T-helper 9 cell (primary cell): Measurements from ENCODE around the gene RTN3.

ENCODE experiments used
- DNase-seq: peaks from one replicate; pipeline ENCODE4 v3.0.0-alpha.2; 2020

The RTN3 gene

GRCh38 chr11:63738720-63739360, 57.5 kb downstream of the RTN3 start:
- DNase-seq, result peak; percentile 64

GRCh38 chr11:63745304-63746170, 64.2 kb downstream of the RTN3 start:
- no peak for DNase-seq

DNA sequence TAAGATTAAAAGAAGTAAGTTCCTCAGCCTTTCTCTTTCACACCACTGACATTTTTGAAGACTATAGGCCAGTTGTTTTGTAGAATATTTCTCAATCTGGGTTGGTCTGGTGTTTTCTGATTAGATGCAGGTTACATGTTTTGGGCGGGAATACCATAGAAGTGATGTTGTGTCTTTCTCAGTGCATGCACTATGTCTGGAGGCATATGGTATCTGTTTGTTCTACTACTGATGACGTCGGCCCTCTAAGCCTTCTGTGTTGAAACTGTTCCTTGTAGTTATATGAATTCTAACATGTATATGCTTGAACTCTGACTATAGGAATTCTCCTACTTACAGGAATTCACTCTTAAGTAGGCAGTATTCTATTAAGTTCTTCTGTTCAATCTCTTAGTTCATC, 65.7 kb downstream of the RTN3 start:
- no peak for DNase-seq

DNA sequence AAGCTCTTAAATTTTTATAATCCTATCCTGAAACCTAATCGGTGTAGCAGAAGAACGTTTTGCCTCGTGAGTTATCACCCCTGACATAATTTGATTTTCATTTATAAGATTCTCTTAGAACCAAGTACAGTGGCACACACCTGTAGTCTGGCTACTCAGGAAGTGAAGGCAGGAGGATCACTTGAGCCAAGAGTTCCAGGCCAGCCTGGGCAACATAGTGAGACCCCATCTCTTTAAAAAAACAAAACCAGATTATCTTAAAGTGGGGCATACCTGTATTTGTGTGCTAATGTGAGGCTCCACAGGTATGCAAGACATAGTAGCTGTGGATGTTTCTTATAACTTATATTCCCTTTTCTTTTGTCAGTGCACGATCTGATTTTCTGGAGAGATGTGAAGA, 68.3 kb downstream of the RTN3 start:
- no peak for DNase-seq

DNA sequence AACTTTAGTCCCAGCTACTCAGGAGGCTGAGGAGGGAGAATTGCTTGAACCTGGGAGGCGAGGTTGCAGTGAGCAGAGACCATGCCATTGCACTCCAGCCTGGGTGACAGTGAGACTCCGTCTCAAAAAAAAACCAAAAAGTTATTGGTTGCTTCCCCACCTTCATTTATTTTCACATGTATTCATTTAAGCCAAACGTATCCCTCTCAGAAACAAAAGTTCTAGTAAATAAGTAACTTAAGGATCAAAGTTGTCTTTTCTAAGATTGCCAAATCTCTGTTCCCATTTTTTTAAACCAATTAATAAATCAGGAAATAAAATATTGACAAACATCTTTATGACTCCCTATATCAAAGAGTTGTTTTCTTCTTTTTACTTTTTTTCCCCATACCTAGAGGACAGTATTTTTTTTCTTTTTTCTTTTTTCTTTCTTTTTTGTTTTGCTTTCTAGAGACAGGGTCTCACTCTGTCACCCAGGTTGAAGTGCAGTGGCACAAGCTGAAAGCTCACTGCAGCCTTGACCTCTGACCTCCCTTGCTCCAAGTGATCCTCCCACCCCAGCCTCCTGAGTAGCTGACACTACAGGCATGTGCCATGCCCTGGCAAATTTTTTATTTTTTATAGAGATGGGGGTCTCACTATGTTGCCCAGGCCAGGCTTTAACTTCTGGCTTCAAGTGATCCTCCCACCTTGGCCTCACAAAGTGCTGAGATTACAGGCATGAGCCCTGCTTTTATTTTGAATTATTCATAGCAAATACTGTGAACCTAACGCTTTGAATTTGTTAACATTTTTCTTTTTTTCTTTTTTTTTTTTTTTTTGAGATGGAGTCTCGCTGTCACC, 75.8 kb downstream of the RTN3 start:
- DNase-seq, result no peak

DNA sequence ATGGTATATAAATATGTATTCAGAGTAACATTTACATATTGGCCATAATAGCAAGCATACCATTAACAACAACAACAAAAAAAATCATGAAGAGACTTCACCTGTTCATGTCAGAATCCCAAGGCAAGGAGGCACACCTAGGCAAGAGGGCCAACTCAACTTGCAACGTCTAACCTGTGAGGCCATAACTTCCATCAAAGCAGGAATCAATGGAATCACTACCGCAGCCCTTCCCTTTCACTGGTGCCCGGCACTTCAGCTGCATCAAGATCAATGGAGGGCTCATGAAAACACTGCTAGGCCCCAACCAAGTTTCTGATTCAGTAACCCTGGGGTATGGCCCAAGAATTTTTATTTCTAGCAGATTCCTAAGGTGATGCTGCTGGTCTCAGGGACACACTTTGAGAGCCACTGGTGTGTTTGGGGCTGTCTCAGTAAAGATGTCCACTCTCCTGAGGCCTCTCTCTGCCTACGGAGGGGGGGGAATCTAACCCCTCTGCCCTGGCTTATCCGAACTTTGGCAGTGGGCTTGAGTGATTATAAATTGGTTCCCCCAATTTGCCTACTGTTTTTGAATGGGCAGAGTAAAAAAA, 79.3 kb downstream of the RTN3 start:
- no peak for DNase-seq

DNA sequence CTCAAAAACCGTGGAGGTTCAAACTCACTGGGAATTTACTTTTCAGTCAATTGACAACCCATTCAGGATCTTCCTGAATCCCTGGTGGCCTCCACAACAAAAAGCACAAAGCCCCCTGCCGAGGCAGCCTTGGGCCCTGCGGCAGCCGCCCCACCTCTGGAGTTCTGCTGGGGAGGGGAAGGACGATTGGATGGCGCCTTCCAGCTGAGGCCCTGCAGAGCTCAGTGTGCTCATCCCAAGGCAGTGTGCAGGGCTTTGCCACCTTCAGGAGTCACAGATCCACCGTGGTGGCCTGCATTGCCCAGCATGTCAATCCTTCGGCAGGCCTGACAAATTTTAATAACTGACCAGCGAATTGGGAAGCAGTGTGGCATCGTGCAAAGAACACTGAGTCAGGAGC, 79.9 kb downstream of the RTN3 start:
- DNase-seq, result no peak

- DNase-seq, result no peak
Observed at GRCh38 chr11:63761931-63762653, 80.8 kb downstream of the RTN3 start.

GRCh38 chr11:63762654-63763495, 81.6 kb downstream of the RTN3 start:
- no peak for DNase-seq

- no peak for DNase-seq
Observed at GRCh38 chr11:63763496-63764339, 82.4 kb downstream of the RTN3 start.

GRCh38 chr11:63764340-63764678, 83.0 kb downstream of the RTN3 start:
- DNase-seq, result no peak

GRCh38 chr11:63764679-63765647, 83.7 kb downstream of the RTN3 start:
- no peak for DNase-seq

DNA sequence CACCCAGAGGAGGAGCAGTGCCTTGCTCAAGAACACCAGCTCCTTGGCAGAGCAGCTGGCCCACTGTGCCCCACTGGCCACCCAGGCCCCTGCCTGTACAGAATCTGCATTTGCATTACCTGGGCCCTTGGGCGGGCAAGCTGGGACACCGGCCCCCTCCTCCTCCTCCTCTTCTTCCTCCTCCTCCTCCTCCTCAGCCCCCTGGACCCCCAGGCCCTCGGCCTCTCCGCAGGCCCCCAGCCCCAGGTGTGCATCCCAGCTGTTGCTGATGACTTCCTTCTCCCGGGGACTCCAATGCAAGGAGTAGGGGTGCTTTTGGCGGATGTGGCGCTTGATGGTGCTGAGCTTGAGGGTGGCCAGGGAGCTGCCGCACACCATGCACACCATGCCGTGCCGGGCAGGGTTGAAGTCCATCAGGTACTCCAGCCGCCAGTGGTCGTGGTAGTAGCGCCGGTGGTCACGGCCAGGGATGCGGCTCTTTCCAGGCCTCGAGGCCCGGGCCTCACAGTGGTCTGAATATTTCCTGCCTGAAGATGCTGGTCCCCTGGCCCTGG, 84.5 kb downstream of the RTN3 start:
- no peak for DNase-seq

- DNase-seq, result no peak
Observed at GRCh38 chr11:63766531-63767235, 85.4 kb downstream of the RTN3 start.

DNA sequence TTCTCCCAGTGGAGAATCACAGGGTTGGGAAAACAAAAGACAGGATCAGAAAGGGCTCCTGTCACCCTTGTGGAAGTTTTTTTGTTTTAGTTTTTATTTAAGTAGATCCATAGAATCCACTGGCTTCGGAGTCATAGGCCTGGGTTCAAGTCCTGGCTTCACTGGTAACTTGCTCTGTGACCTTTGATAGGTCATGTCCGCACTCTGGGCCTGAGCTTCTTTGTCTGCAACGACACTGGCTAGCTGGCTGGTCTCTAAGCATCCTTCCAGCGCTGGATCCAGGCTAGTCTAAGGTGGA, 85.9 kb downstream of the RTN3 start:
- DNase-seq, result no peak

DNA sequence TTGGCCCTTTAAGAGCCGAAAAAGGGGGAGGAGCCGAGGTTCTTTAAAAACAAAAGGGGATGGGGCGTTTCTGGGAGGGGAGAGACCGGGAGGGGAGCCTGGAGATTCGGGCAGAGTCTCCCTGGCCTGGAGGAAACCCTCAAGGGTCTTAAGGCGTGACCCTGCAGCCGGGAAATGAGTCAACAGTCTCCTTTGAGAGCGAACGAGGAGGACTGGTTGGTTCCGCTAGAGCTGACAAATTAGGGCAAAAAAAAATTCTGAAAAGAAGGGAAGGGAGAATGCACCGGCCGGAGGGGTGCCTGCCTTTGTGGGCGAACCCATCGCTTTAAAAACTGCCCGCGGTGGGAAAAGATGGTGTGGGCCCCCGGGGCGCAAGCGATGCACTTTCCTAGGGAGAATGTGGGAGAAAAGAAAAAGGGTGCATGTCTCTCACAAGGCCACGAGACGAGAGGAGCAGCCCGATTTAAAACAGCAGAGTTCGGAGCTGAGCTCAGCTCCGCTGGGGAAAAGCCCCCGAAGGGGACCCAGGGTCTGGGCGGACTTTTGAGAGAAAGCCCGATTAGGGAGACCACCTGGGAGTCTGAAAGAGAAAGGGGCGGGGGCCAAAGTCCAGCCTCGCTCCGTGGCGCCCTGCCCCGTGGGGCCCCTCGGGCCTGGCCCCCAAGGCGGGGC, 86.4 kb downstream of the RTN3 start:
- no peak for DNase-seq

GRCh38 chr11:63768237-63769041, 87.1 kb downstream of the RTN3 start, which contains the start of gene ZFTA:
TSS of gene ZFTA (minus strand) at chr11:63768775. CDS start at chr11:63768622, 153 bp downstream.
- peak; percentile 57 for DNase-seq
